Activated CD4-positive, CD25-positive, alpha-beta regulatory T cell (primary cell): ENCODE data around the gene ZGPAT.

Experiments
- DNase-seq, 4 experiments: peaks; one replicate each; lab custom pipeline; 2025; lab: John Stamatoyannopoulos, UW

ZGPAT gene

DNA sequence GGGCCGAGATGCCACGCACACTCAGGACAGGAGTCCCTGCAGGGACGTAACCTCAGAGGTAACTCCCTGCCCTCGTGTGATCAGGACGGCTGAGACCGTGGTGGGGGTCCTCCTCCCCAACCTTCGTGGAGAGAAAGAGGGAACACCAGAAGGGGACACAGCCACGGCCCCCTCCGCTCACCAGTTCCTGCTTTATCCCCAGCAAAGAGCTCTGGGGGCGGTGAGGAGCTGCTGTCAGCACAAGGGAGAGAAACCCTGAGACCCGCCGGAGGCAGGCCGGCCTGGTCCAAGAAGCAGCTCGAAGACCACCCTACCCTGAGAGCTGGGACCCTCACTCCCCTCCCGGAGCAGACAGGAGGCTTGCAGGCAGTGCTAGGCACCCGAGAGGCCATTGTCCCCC, 76.1 kb downstream of the ZGPAT start:
- no peak for DNase-seq

DNA sequence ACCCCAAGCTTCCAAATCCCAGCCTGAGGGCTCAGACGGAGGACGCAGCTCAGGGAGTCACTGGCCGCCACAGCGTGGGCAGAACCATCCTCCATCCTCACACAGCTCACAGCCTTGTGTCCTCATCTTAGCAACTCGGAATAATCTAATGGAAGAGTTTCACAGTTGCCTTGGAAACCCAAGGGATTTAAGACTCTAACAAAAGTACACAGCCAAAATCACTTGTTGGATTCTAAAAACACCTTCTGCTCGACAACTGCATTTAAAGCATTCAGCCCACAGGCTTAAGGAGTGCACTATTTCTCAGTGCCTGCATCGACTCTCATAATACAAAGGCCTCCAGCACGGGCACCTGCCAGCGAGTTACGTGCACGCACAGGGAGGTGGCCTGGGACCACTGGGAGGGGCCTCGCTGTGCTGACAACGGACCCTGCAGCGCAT, 77.9 kb downstream of the ZGPAT start:
- no peak for DNase-seq
